ENCODE measurements around the gene MOB3B.
"Not testable (repeated sequence)": the region's sequence is repeated elsewhere in the genome, so short reads cannot be mapped to it uniquely, and the experiment has no call there.

Gene MOB3B

GRCh38 chr9:27440888-27441740 lies 88.5 kb downstream of the MOB3B start:
- DNase-seq: no peak

DNA sequence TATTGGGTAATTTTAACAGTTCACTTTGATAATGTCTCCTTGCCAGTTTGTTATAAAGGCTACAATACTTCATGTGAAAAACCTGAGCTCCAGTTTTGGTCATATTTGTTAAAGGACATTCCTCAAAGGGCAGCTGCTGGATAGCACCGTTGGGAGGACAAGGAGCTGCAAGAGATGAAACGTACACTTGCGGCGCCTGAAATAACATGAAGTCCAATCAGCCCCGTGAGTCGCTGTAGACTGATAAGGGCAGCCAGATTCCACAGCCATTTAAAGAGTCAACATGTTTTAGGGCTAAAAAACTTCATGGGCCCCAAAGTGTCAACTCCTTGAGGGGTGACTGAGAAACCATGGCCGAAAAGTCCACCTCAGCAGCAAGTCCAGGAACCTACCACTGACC lies 91.1 kb downstream of the MOB3B start:
- no peak for DNase-seq

- DNase-seq: peak; percentile 45
Observed at GRCh38 chr9:27437652-27438373, 91.8 kb downstream of the MOB3B start.

- peak; percentile 91 for DNase-seq
Observed at GRCh38 chr9:27436234-27436633, 93.4 kb downstream of the MOB3B start.

- no peak for DNase-seq
Observed at GRCh38 chr9:27433631-27434325, 95.8 kb downstream of the MOB3B start.

DNA sequence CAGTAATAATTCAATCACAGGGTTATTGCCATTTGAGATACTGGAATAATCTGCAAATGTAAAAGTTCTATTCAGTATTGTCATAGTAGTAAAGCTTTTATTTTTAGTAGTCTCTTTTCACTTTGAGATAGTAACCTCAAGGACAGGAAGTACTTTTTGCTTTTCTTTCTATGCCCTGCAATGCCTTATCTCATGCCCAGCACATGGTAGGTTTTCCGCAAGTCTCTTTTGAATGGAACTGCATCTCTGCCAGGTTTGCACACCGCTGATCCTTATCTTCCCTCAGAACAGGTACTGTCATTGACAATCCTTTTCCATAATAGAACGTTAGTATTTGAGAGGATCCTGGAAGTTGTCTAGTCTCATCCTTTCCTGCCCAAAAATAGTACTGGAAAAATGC lies 97.3 kb downstream of the MOB3B start:
- no peak for DNase-seq

DNA sequence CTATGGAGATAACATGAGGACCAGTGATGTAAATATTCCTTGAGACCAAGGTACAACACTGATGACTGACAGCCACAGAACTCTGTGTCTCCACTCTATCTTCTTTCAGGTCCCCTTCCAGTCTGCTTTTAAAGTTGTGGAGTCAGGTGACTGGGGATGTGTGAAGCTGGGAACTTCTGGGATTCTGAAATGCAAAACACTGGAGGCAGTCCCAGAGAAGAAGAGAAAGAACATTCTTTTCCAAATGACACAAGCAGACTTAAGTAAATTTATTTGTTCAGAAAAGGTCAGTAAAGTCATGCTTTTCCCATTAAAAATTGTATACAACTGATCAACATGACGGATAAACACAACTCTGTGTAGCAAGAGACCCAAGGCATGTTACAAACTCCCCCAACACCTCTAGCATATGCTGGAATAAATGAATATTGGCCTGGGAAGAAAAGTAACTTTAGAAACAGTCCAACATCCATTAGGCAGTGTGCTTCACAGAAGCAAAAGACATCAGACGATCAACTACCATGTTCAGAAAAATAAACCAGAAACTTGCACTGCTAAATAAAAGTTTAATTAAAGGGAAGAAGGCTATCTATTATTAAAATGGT lies 98.0 kb downstream of the MOB3B start:
- no peak for DNase-seq

DNA sequence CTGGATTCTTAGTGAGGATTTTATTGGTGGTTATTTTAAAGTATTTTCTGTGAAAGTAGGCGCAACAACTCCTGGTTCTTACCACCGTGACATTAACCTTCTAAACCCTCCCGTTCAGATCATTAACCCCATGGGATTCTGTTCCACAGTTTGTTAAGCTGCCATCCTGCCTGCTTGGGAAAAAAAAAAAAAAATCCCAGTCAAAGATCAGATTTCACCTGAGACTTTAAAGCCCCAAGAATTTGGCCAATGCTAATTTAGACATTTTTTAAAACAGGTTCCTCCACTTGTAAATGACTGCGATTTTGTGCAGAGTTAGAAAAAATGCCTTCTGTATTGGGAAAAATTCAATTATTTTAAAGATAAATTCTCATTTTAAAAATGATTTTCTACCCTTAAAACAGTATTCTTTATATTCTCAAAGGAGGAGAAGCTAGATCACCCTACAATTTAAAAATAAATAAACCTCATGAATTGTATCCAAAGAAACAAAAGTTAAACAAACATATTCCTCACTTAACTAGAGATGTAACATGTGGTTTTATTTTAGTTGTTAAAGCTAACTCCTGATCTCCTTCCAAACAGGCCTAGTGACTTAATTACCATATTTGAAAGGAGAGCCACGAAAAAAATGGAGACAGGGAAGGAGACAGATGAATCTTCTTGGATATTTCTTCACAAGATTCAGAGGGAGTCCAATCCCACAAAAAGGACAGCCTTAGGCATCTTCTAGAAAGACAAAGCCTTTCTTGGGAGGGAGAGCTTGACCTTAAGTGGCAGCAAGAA lies 98.7 kb downstream of the MOB3B start:
- DNase-seq: no peak

- DNase-seq: no peak
Observed at GRCh38 chr9:27429917-27430316, 99.7 kb downstream of the MOB3B start.

GRCh38 chr9:27429436-27429835 lies 100.2 kb downstream of the MOB3B start:
- DNase-seq: no peak

DNA sequence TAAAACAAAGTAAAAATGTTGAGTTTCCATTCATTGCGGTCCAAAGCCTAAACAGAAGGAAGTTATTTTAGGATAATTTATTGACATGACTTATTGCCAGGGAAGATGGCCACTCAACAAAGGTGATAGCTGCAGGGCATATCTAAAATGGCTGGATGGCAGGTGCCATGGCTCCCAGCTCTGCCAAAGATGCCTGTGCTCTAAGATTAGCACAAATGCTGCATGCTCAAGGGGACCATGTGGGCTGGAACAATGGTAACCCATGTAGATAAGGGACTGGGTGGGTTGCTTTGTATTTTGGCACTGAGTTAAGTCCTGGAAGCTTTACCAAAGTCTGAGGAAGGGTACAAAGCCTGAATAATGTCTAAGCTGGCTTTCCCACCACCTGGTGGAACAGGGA lies 101.1 kb downstream of the MOB3B start:
- peak; percentile 7 for DNase-seq

DNA sequence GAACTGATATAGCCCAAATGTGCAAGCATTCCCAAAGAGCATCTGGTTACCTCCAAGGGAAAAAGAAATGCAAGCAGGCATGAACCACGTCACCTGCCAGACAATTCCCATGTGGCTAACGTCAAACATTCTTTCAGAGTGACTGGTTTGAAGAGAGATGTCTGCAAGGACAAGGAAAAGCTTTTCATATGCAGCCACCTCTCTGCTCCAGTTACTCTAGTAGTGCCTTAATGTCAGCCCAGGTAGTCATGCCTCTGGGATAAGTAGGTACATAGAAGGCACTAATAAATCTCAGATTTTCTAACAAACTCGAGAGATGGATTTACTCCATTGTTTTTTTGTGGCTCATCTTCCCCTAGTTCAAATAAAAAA lies 102.4 kb downstream of the MOB3B start:
- peak; percentile 25 for DNase-seq

DNA sequence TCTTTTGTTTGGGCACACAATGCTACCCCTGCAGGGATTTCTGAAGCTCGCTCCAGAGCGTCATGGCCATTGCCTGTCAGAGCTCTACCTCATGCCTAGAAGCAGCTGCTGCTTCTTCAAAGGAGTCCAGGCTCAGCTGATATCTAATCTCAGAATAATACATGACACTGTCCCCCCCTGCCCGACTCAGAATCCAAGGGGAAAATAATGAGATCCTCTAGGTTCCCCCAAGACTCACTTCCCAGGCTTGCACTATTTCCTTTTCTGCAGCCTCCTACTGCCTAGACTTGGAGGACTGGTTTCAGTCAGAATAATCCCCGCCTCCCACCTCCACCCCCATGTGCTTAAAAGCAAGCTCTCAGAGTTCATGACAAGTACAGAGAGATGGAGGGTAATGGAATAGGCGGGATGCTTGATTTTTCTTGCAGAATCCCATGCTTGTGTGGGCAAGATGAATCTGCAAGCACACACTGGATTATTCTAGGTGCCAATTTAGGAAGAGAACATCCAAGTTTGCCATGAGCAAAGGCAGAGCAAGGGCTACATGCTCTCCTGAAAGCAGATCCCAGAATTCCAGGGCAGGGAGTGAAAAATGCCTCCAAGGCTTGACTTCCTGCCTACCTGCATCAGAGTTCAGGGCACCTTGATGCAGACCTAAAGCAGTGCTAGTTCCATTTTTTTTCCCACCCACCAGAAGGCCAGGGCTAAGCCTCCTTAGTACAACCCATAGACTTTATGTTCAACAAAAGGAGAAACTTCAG lies 102.9 kb downstream of the MOB3B start:
- peak; percentile 76 for DNase-seq

DNA sequence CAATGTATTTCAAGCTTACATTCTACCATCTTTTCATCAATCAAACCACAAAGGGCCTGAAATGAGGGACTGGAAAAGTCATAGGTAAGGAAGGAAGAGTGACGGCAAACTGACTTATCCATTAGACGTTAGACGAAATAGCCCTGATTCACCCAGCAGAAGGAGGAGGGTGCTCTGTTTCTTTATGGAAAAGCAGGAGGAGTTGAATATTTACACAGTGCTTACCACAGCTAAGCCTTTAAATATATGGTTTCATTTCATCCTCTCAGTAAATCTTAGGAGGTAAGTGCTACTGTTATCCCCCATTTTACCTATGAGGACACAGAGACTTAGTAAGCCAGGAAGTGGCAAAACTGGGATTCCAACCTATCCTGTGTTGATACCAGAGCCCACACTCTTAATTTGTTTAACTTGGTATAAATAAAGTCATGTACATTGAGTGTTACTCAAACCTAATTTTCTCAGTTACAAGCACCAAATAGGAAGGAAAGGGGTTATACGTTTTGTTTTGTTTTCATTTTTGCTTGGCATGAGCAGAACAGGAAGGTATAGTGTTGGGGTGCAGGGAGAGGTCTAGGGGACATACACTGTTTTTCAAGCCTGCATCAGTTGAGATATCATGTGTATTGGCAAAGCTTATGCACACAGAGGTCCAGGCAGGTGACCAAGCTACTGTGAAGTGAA lies 103.6 kb downstream of the MOB3B start:
- DNase-seq: peak; percentile 50

DNA sequence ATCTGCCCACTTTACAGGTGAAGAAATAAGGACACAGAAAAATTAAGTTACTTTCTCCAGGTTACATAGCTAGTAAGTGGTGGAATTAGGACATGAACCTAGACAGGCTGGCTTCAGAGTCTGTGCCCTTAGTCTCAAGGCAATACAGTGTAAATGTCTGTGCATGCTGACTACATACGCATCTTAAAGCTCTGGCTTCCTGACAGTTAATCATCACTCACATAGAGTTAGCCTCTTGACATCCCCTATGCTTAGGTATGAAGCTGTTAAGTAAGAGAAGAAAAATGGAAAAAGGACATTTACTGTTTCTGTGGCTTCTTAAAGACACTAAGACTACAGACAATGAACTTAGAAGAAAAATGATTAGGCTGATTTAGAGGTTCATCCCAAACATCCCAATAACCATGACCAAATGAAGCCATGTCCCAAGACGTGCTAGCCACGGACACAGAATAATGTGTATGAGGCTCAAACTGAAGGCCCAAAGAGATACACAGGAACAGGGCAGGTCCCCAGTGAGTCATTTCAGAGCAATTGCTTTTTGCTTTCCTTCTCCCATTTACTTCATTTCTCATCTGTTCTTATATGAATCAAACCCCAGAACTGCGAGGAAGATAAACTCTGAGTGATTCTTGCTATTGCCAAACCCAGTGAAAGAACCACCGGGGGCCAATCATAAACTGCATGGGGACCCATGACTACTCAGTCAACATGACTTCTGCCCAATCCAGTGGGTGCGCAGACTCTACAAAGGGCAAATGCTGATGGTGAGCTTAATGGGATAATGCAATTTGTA lies 105.5 kb downstream of the MOB3B start:
- DNase-seq: no peak

- DNase-seq: no peak
Observed at GRCh38 chr9:27422279-27422834, 107.3 kb downstream of the MOB3B start.

DNA sequence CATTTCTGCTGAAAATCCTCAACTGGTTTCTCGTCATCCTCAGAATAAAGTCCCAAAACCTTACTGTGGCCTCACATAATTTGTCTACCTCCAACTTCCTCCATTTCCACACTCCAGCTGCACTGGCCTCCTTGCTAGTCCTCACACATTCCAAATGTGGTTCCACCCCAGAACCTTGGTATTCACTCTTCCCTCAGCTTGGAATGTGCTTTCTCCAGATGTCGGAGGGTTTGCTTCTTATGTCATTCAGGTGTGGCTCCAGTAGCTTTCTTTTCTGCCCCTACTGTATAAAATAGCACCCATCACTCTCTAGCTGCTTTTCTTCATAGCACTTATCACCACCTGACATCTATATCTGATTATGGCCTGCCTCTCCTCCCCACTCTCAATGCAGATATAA lies 108.0 kb downstream of the MOB3B start:
- no peak for DNase-seq

GRCh38 chr9:27419558-27419957 lies 110.1 kb downstream of the MOB3B start:
- DNase-seq: not testable (repeated sequence)

DNA sequence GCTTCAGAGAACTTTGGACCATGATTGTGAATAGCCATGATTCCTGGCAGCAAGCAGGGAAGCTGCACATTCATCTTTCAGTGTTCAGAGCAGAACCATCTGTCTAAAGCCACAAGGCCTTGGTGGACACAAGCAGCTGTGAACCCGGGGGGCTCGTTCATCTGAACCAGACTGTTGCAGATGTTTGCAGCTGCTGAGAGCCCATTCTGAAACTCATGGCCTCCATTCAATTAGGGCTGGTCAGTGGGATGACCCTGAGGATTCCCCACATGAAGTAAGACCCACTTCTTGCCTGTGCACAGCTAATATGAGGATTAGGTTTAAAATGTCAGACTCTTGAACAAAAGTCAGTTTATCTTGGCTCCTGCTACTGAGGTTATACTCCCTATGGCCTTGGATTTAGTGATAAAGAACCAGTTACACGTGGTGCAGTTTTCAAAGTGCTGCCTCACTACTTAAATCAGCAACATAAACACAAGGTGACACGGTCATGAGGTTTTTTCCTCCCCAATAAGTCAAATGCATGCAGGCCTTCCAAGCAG lies 115.3 kb downstream of the MOB3B start:
- no peak for DNase-seq

Measured in NCI-H69 (cell line).